ENCODE measurements around the gene DPM2. TPM values are rescaled to one million over a fixed set of nuclear protein-coding genes. Genes with fewer than 3 reads are reported as not detected.

DPM2 gene
- total RNA-seq, 1 donor from 2014 or later: 29.2 TPM

DNA sequence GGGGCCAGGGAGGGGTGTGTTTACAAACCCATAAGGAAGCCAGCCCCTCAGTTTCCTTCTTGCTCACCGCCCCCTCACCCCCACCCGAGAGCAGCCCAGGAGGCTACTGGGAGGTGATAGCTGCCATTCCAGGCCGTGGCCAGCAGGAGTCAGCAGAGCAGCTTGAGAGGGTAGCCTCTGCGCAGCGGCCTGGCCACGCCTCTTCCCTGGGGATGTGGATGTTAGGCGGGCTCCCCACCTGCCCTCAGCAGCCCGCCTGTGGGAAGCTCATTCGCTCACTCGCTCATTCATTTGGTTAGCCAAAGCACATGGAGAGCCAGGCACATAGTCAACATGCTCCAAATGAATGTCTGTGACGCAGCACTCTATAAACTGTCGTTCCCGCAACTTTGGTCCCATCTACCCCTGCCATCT is 6.1 kb upstream of the DPM2 start:
- no peaks in the 10 kb centered on the region for H3K27me3 Mint-ChIP-seq (ENCODE audit: unreplicated experiment)
- no peak overlapping the region for H3K4me3 Mint-ChIP-seq (ENCODE audit: unreplicated experiment)
- H3K27ac Mint-ChIP-seq (ENCODE audit: unreplicated experiment): no peak overlapping the region
- peaks cover 21% of the 10 kb centered on the region for H3K36me3 Mint-ChIP-seq (ENCODE audit: unreplicated experiment)
- DNase-seq (ENCODE audit: extremely low spot score, unreplicated experiment): peak; percentile 91
- no peaks in the 10 kb centered on the region for H3K9me3 Mint-ChIP-seq (ENCODE audit: unreplicated experiment)
- peaks cover 24% of the 10 kb centered on the region for H3K4me1 Mint-ChIP-seq (ENCODE audit: unreplicated experiment)
- TF ChIP-seq, protein P1, sequence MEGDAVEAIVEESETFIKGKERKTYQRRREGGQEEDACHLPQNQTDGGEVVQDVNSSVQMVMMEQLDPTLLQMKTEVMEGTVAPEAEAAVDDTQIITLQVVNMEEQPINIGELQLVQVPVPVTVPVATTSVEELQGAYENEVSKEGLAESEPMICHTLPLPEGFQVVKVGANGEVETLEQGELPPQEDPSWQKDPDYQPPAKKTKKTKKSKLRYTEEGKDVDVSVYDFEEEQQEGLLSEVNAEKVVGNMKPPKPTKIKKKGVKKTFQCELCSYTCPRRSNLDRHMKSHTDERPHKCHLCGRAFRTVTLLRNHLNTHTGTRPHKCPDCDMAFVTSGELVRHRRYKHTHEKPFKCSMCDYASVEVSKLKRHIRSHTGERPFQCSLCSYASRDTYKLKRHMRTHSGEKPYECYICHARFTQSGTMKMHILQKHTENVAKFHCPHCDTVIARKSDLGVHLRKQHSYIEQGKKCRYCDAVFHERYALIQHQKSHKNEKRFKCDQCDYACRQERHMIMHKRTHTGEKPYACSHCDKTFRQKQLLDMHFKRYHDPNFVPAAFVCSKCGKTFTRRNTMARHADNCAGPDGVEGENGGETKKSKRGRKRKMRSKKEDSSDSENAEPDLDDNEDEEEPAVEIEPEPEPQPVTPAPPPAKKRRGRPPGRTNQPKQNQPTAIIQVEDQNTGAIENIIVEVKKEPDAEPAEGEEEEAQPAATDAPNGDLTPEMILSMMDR (IDR thresholded peaks at IDR 0.05): peak; percentile 94

DNA sequence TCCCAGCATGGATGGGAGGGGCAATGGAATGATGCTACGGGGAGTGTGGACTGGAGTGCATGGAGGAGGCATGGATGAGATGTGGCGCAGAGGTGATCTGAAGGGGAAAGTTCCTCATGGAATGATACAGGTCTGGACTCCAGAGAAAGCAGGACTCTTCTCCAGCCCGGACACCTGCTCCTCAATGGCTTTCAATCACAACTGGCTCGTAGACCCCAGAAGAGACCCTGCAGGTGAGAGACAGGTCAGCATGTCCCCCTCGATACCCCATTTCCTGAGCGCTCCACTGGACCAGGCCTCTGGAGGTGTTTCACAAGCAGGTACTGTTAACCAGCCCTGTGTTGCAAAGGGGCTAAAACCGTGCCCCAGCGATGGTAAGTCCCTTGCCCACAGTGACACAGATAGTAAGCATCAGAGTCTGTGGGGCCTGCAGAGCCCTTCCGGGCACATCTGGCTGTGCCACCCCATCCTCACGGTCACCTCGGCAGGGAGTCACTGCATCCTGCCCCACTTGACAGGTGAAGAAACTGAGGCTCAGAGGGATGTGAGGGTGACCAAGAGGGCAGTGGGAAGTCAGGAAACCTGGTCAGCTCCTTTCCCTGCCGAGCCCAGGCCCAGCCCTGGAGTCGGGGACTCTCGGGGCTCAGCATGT is 5.5 kb upstream of the DPM2 start:
- H3K4me1 Mint-ChIP-seq (ENCODE audit: unreplicated experiment): peaks cover 21% of the 10 kb centered on the region
- TF ChIP-seq, protein P1 (IDR thresholded peaks at IDR 0.05): peak; percentile 3
- no peak for DNase-seq (ENCODE audit: extremely low spot score, unreplicated experiment)
- H3K9me3 Mint-ChIP-seq (ENCODE audit: unreplicated experiment): no peaks in the 10 kb centered on the region
- no peak overlapping the region for H3K27ac Mint-ChIP-seq (ENCODE audit: unreplicated experiment)
- peaks cover 21% of the 10 kb centered on the region for H3K36me3 Mint-ChIP-seq (ENCODE audit: unreplicated experiment)
- no peak overlapping the region for H3K4me3 Mint-ChIP-seq (ENCODE audit: unreplicated experiment)
- no peaks in the 10 kb centered on the region for H3K27me3 Mint-ChIP-seq (ENCODE audit: unreplicated experiment)

DNA sequence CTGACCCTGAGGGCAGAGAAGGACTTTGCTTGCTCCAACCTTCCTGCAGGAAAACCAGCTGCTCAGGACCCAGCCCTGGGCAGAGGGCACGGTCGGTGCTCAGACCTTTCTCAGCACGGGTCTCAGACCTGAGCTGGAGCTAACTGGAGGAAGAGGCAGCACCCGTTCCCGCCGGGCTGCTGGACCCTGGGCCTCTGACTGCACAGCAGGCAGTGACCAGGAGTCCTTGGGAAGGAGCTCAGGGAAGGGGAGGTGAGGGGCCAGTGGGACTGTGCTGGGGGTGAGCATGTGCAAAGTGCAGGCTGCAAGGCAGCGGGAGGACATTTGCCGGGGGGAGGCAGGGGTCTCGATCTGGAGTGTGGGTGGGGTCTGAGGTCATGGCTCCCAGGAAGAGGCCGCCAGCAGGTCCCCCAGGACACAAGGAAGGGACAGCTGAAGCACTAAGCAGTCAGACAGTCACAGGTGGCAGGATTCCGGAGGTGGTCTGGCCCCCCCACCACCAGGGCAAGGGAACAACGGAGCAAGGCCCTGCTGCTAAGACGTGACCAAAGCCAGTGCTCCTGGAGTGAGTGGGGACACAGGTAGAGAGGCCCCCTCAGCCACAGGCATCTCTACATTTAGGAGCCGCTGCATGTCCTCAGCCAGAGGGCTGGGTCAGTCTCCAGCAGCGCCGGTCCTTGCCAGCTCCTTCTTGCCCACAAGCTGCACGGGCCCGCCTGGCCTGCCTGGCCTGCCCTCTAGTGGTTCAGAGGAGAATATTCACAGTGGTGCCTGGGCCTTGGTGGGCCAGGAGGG is 4.8 kb upstream of the DPM2 start:
- TF ChIP-seq, protein P1 (IDR thresholded peaks at IDR 0.05): peak; percentile 86
- DNase-seq (ENCODE audit: extremely low spot score, unreplicated experiment): no peak
- Mint-ChIP-seq H3K4me3 (ENCODE audit: unreplicated experiment) (no peak overlapping the region), H3K9me3 (ENCODE audit: unreplicated experiment) (no peaks in the 10 kb centered on the region), H3K4me1 (ENCODE audit: unreplicated experiment) (peaks cover 26% of the 10 kb centered on the region), H3K36me3 (ENCODE audit: unreplicated experiment) (peaks cover 20% of the 10 kb centered on the region), H3K27me3 (ENCODE audit: unreplicated experiment) (no peaks in the 10 kb centered on the region), H3K27ac (ENCODE audit: unreplicated experiment) (peak overlapping the region; percentile 27)

DNA sequence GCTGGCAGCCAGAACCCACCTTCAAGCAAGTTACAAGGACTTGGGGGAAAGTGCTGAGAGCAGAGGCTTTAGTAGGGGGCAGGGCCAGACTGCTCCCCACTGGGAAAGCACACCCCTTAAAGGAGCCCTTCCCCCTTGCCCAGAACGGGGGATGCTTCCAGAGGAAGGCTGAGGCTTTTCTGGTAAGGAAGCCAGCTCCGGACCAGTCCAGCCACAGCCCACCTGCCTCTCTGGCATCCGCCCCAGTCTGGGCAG is 4.2 kb upstream of the DPM2 start:
- TF ChIP-seq, protein P1 (IDR thresholded peaks at IDR 0.05): no peak
- Mint-ChIP-seq H3K4me1 (ENCODE audit: unreplicated experiment) (peaks cover 29% of the 10 kb centered on the region), H3K36me3 (ENCODE audit: unreplicated experiment) (peaks cover 19% of the 10 kb centered on the region), H3K27ac (ENCODE audit: unreplicated experiment) (no peak overlapping the region), H3K27me3 (ENCODE audit: unreplicated experiment) (no peaks in the 10 kb centered on the region), H3K9me3 (ENCODE audit: unreplicated experiment) (no peaks in the 10 kb centered on the region), H3K4me3 (ENCODE audit: unreplicated experiment) (no peak overlapping the region)
- no peak for DNase-seq (ENCODE audit: extremely low spot score, unreplicated experiment)
